HG02642 (cell line): ENCODE results near the gene LRP1.

Experiments used
- ATAC-seq: cut with Tn5 transposase; IDR thresholded peaks from one replicate; pipeline ENCODE4 v1.9.1; 2021; ENCODE audit warnings: mild to moderate bottlenecking; ENCODE audit not compliant: unreplicated experiment, poor library complexity

The LRP1 gene

DNA sequence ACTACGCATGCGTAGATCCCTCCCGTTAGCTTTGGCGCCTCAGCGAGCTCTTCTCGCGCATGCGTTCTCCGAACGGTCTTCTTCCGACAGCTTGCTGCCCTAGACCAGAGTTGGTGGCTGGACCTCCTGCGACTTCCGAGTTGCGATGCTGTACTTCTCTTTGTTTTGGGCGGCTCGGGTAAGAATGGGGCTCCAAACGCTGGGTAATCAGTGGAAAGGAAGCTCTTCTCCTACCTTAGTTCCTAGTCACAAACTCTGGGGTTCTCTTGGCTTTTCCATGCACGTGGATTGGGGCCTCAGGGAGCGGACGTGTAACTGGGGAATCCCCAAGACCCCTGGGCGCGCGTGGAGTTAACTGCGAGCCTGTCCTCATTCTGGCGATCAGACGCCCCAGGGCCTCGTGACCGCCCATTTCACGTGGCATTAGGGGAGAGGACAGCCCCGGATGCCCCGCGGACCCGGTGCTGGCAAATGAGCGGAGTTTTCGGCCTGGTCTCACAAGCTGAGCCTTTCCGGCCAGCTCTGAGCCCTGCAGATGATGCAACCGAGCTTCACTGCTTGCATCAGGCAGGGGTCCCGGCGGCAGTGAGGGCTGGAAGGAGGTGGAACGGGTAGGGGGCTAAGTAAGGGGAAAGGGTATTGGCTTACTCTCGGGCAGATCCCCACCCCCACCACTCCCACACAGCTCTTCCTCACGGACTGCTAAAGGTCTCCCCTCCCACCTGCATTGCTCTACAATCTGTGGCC is 101.5 kb downstream of the LRP1 start, which contains the start of gene SHMT2:
SHMT2 (plus strand) TSS at position 78 of the 747 bp plus-strand sequence; CDS start at position 146, 68 bp downstream.
- peak; percentile 73 for ATAC-seq

DNA sequence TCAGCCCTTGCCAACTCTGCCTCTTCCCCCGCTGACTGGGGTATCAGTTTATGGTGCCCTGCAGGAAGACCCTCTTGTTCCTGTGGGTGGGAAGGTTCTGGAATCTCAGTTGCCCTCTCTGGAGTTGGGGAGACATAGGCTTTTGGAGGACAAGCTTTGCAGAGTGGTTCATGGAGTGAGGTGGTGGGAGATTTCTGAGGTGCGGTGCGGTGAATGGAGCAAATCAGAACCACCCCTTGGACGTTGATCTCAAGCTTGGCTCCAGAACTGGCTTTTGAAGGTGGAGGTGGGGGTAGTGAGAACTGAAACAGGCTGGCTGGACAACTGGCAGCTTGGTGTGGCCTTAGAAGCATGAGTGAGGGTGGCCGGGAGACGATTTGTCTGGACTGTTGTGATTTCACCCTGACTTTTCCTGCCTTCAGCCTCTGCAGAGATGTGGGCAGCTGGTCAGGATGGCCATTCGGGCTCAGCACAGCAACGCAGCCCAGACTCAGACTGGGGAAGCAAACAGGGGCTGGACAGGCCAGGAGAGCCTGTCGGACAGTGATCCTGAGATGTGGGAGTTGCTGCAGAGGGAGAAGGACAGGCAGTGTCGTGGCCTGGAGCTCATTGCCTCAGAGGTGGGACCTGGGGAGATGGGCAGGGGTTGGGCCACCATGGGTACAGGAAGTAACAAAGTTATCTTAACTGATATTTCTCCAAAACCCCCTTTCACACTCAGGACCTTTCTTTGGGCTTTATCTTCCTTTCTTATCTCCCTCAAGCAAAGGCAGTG is 102.3 kb downstream of the LRP1 start:
- ATAC-seq: no peak

GRCh38 chr12:57231276-57232021 is 103.2 kb downstream of the LRP1 start:
- ATAC-seq: no peak

GRCh38 chr12:57232156-57232756 is 104.0 kb downstream of the LRP1 start:
- ATAC-seq: no peak

- no peak for ATAC-seq
Observed at GRCh38 chr12:57233357-57234232, 105.3 kb downstream of the LRP1 start.

- ATAC-seq: no peak
Observed at GRCh38 chr12:57234233-57234570, 105.9 kb downstream of the LRP1 start.

- ATAC-seq: no peak
Observed at GRCh38 chr12:57234571-57235016, 106.3 kb downstream of the LRP1 start.

- no peak for ATAC-seq
Observed at GRCh38 chr12:57235017-57235727, 106.9 kb downstream of the LRP1 start.

- no peak for ATAC-seq
Observed at GRCh38 chr12:57235728-57236131, 107.4 kb downstream of the LRP1 start.

- ATAC-seq: no peak
Observed at GRCh38 chr12:57236201-57236924, 108.1 kb downstream of the LRP1 start.

GRCh38 chr12:57236925-57237595 is 108.8 kb downstream of the LRP1 start:
- ATAC-seq: no peak

- no peak for ATAC-seq
Observed at GRCh38 chr12:57237596-57237931, 109.3 kb downstream of the LRP1 start.

DNA sequence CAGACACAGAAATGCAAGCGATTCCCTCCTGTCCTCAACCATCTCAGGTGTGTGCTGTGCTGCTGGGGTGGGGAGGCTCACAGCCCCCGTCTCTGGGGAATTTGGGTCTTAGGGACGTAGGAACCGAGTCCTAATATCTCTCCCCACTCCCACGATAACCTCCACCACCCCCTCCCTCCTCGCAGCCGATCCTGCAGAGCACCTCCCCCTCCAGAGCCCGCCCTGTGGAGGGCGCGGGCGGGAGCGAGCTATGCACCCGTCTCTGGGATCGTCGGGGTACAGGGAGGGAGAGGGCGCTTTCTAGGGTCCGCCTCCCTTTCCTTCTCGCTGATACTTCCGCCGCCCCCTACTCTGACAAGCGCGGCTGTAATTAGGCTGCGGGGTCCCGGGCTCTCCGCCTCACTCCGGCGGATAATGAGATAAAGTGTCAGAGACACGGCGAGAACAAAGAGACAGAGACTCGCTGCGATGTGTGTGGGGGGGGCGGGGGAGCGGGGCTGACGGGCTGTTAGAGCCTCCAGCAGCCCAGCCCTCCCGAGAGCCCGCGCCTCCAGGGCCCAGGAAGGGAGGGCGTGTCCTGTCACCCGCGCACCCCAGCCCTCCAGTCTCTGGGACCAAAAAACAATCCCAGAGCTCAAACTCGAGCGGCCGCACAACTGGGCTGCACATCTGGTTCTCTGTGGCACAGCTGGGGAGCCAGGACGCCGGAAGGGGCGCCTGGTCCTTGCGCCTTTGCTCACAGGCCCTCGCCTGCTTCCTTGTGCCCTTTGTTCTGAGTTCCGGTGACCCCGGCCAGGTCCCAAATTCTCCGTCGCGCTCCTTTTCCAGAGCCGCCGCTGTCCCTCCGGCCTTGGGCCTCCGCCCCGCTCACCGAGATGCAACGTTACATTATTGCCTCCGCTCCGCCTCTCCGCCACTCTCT is 109.9 kb downstream of the LRP1 start:
- no peak for ATAC-seq

DNA sequence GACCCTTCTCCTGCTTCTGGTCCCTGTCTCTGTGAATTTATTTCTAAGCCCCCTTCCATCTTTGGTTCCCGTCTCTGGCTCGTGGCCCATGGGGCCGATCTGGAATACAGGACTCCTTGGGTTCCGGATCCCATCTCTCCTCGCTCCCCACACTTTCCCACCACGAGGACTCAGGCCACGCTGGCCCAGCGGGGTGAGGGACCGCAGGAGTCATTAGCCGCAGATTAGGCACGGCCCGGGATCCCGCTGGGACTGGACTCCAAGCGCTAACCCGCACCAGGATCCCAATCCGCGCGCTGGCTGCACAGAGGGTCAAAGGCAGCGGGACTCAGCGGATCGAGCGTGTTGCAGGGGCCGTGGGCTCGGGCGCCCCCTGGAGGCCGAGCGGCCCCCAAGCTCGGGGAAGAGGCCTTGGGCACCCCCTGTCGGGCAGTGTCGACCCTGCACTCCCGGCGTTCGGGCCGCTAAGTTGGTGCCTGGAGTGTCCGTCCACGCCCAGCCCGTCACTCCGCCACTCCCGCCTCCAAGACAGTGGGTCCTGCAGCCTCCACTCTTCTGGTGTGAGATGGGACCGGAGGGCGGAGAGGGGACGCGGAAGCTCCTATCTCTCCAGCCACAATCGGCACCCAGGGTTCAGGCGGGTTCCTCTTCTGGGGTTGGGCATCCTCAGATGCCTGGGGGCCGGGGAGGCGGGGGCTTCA is 110.7 kb downstream of the LRP1 start:
- ATAC-seq: peak; percentile 59

- ATAC-seq: no peak
Observed at GRCh38 chr12:57239587-57240065, 111.3 kb downstream of the LRP1 start.
